Measurements from ENCODE around the gene PDE4D.
"Not testable (repeated sequence)": the region's sequence is repeated elsewhere in the genome, so short reads cannot be mapped to it uniquely, and the experiment has no call there.

DNA sequence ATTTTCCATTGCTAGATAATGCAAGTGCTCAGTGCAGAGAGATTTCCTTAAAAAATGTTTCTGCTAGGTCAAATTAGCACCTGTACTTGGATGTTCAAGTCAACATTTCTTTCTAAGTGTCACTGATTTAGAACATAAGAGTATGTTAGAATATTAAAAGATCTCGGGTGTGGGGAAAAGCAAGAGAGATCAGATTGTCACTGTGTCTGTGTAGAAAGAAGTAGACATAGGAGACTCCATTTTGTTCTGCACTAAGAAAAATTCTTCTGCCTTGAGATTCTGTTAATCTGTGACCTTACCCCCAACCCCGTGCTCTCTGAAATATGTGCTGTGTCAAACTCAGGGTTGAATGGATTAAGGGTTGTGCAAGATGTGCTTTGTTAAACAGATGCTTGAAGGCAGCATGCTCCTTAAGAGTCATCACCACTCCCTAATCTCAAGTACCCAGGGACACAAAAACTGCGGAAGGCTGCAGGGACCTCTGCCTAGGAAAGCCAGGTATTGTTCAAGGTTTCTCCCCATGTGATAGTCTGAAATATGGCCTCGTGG lies 429.8 kb downstream of the PDE4D start:
- not testable (repeated sequence) for TF ChIP-seq EZH2 (IDR thresholded peaks at IDR 0.05; ENCODE audit: insufficient read depth, poor library complexity, severe bottlenecking); EZH2phosphoT487 (IDR thresholded peaks at IDR 0.05; ENCODE audit: insufficient read depth, low read depth)

Measured in GM23248 (cell line).